SHP77 (cell line): ENCODE results near the gene TSC2.

Source experiments
- DNase-seq, 2 experiments: peaks; one replicate each; lab custom pipeline; 2025; lab: John Stamatoyannopoulos, UW

The TSC2 gene

GRCh38 chr16:2070576-2071453, 23.0 kb downstream of the TSC2 start:
- no peak for DNase-seq

- DNase-seq, result no peak
These were observed 23.8 kb downstream of the TSC2 start for GRCh38 chr16:2071454-2072202.

GRCh38 chr16:2072926-2073325, 25.1 kb downstream of the TSC2 start:
- no peak for DNase-seq

GRCh38 chr16:2074071-2074470, 26.3 kb downstream of the TSC2 start:
- no peak for DNase-seq

GRCh38 chr16:2075631-2076030, 27.8 kb downstream of the TSC2 start:
- no peak for DNase-seq

GRCh38 chr16:2076072-2076865, 28.5 kb downstream of the TSC2 start:
- no peak for DNase-seq

GRCh38 chr16:2077016-2077415, 29.2 kb downstream of the TSC2 start:
- DNase-seq, result no peak

GRCh38 chr16:2077696-2078095, 29.9 kb downstream of the TSC2 start:
- no peak for DNase-seq

- DNase-seq, result no peak
These were observed 30.3 kb downstream of the TSC2 start for GRCh38 chr16:2078096-2078495.

- DNase-seq, result no peak
These were observed 30.9 kb downstream of the TSC2 start for GRCh38 chr16:2078691-2079090.

- no peak for DNase-seq
These were observed 31.6 kb downstream of the TSC2 start for GRCh38 chr16:2079311-2079800.

GRCh38 chr16:2079991-2080390, 32.2 kb downstream of the TSC2 start:
- no peak for DNase-seq

- DNase-seq, result no peak
These were observed 33.7 kb downstream of the TSC2 start for GRCh38 chr16:2081201-2082084.

- no peak for DNase-seq
These were observed 34.6 kb downstream of the TSC2 start for GRCh38 chr16:2082171-2082982.

- no peak for DNase-seq
These were observed 35.2 kb downstream of the TSC2 start for GRCh38 chr16:2082983-2083364.

GRCh38 chr16:2083409-2083808, 35.6 kb downstream of the TSC2 start:
- DNase-seq, result no peak

GRCh38 chr16:2083876-2084780, 36.3 kb downstream of the TSC2 start:
- DNase-seq, result no peak

GRCh38 chr16:2084895-2085625, 37.3 kb downstream of the TSC2 start:
- DNase-seq, result no peak

- no peak for DNase-seq
These were observed 37.9 kb downstream of the TSC2 start for GRCh38 chr16:2085669-2086068.
